Right lobe of liver (tissue), 4 donors: ENCODE measurements around the gene CASP1.

Experiments used
- CTCF ChIP-seq, 4 donors: fragments of 200-600 bp in 3 of 4; fragments of 450-650 bp in 1 of 4; IDR thresholded peaks; one replicate each; pipeline versions ENCODE4 v1.5.1 to v1.8.0; 2016 to 2022; ENCODE audit warnings: antibody characterized with exemption in 4 of 4, mild to moderate bottlenecking in 2 of 4
- POLR2A ChIP-seq: fragments of 450-650 bp; IDR thresholded peaks from one replicate; pipeline ENCODE4 v1.6.1; 2017; ENCODE audit warnings: antibody characterized with exemption, mild to moderate bottlenecking
- donor health status: DM: no; HTN: no; CAD: no.
- donor health status: DM: no; HTN: no; CAD: no.
- donor health status: DM: no; HTN: yes; CAD: no.

DNA sequence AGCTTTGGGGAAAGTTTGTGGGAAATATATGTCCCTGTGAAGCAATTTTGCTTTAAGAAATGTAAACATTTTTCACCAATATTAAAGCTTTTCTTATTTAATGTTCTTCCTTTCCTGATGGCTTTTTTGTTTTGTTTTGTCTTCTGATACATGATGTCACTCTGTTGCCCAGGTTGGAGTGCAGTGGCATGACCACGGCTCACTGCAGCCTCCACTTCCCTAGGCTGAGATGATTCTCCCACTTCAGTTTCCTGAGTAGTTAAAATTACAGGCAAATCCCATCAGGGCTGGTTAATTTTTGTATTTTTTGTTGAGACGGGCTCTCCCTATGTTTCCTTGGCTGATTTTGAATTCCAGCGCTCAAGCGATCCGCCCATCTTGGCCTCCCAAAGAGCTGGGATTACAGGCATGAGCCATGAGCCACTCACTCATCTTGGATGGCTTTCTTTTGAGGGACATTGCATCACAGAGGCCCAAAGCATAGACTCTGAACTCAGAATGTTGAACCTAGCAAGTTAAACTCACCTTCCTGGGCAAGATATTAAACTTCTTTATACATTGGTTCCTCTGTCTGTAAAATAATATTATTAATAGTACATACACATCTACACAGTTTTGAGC is 10.8 kb upstream of the CASP1 start:
- TF ChIP-seq CTCF (IDR thresholded peaks at IDR 0.05), result no peak
- no peak for TF ChIP-seq POLR2A
